ENCODE results near the gene ZNF143. TPM values are rescaled to one million over a fixed set of nuclear protein-coding genes. Genes with fewer than 3 reads are reported as not detected.
A peak's percentile ranks its signal among the peaks of the same experiment; 100 is the strongest.
"Not testable (repeated sequence)": the region's sequence is repeated elsewhere in the genome, so short reads cannot be mapped to it uniquely, and the experiment has no call there.

The ZNF143 gene
- total RNA-seq, 1 donor from 2014 or later = 22.7 TPM

DNA sequence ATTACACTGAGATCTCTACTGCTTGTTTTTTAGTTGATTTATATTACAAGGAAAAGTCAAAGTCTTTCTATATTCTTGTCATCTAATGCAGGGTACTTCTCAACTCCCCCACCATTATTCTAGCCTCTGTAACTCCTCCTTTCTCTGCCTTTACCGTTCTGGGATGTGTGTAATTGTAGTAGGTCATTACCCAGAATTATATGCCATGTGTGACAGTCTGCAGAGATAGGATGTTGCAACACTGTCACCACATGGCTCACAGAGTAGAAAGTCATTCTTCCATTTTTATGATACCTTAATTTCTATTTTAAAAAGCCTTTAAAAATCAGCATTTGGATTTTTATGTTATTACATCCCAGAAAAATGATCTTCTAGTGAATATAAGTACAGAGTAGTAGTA is 32.7 kb downstream of the ZNF143 start:
- intact Hi-C loops (cut with DNase I) = no loop called here
- ATAC-seq = no peak
- no peak for DNase-seq (ENCODE audit: missing footprints)

DNA sequence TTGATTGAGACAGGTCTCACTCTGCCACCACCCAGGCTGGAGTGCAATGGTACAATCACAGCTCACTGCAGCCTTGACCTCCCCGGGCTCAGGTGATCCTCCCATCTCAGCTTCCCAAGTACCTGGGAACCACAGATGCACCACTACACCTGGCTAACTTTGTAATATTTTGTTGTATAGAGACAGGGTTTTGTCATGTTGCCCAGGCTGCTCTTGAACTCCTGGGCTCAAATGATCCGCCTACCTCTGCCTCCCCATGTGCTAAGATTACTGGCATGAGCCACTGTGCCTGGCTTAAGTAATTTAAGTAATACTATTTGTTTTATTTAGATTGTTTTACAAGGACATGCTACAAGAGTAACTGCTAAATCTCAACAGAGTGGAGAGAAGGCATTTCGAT is 33.5 kb downstream of the ZNF143 start:
- DNase-seq (ENCODE audit: missing footprints) = no peak
- intact Hi-C loops (cut with DNase I) = no loop called here
- no peak for ATAC-seq

GRCh38 chr11:9495803-9496514 is 35.1 kb downstream of the ZNF143 start:
- ATAC-seq = no peak

GRCh38 chr11:9498457-9499078 is 37.8 kb downstream of the ZNF143 start:
- intact Hi-C loops (cut with DNase I) = no loop called here
- DNase-seq (ENCODE audit: missing footprints) = no peak
- ATAC-seq = no peak

More at GRCh38 chr11:9495803-9496514, 35.1 kb downstream of the ZNF143 start:
- intact Hi-C loops (cut with DNase I) = no loop called here
- no peak for DNase-seq (ENCODE audit: missing footprints)

GRCh38 chr11:9506489-9507276 is 45.9 kb downstream of the ZNF143 start:
- ATAC-seq (peak; percentile 81), DNase-seq (ENCODE audit: missing footprints) (no peak)
- intact Hi-C loops (cut with DNase I) = loop anchor here (10.0 kb wide), 1 partner anchor 342 kb away; no protein-coding TSS in a partner anchor

DNA sequence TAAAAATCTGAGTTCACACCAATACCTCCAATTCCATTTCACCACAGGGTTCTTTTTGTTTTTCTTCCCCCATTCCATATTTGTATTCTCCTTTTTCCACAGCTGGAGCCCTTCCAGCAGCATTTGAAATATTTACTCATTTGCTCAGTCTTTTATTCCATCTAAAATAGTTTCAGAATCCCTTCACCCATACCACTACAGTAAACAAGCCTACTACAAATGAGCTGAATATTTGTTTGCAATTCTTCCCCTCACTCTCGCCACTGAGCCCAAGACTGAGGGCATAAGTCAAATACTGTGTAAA is 46.4 kb downstream of the ZNF143 start:
- intact Hi-C loops (cut with DNase I) = loop anchor here (10.0 kb wide), 1 partner anchor 342 kb away; no protein-coding TSS in a partner anchor
- DNase-seq (ENCODE audit: missing footprints) = no peak
- no peak for ATAC-seq

GRCh38 chr11:9509041-9509440 is 48.2 kb downstream of the ZNF143 start:
- no peak for DNase-seq (ENCODE audit: missing footprints)
- intact Hi-C loops (cut with DNase I) = loop anchor here (10.0 kb wide), 1 partner anchor 344 kb away; no protein-coding TSS in a partner anchor
- ATAC-seq = no peak

GRCh38 chr11:9512370-9513019 is 51.7 kb downstream of the ZNF143 start:
- ATAC-seq (no peak), DNase-seq (ENCODE audit: missing footprints) (no peak)
- intact Hi-C loops (cut with DNase I) = no loop called here

DNA sequence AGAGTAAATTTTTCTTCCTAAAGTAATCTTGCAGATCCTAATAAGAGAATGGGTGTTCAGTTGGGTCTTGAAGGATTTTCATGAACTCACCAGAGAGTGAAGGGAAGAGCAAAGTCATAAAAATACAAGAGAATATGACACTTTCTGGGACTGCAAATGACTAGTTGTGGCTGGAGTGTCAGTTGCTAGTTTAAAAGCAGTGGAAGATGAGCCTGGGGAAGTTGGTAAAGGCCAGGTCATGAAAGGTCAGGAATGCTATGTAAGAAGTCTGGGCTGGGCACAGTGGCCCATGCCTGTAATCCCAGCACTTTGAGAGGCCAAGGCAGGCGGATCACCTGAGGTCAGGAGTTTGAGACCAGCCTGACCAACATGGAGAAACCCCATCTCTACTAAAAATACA is 53.8 kb downstream of the ZNF143 start:
- intact Hi-C loops (cut with DNase I); ATAC-seq; DNase-seq (ENCODE audit: missing footprints): not testable (repeated sequence)

GRCh38 chr11:9516113-9516512 is 55.3 kb downstream of the ZNF143 start:
- no peak for ATAC-seq
- DNase-seq (ENCODE audit: missing footprints) = no peak
- intact Hi-C loops (cut with DNase I) = no loop called here

DNA sequence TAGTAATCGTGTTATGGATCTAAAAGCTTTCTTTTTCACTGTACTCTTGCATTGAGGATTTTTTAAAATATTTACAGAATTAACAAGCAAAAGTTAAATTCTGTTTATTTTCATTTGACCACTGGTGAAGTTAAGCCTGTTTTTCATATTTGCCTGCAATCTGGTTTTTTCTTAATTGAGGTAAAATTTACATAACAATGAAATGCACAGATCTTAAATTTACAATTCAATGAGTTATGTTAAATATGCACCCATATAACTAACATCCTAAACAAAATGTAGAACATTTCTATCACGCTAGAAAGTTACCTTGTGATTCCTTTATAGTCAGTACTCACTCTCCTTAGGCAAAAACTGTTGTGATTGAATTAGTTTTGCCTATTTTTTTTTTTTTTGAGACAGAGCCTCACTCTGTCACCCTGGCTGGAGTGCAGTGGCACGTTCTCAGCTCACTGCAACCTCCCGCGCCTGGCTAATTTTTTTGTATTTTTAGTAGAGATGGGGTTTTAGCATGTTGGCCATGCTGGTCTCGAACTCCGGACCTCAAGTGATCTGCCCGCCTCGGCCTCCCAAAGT is 58.1 kb downstream of the ZNF143 start:
- no peak for DNase-seq (ENCODE audit: missing footprints)
- no peak for ATAC-seq
- intact Hi-C loops (cut with DNase I) = no loop called here

GRCh38 chr11:9524001-9524400 is 63.2 kb downstream of the ZNF143 start:
- ATAC-seq = no peak
- intact Hi-C loops (cut with DNase I) = no loop called here
- no peak for DNase-seq (ENCODE audit: missing footprints)

GRCh38 chr11:9525116-9525515 is 64.3 kb downstream of the ZNF143 start:
- intact Hi-C loops (cut with DNase I) = no loop called here
- no peak for ATAC-seq
- DNase-seq (ENCODE audit: missing footprints) = no peak

GRCh38 chr11:9527481-9528135 is 66.8 kb downstream of the ZNF143 start:
- intact Hi-C loops (cut with DNase I) = no loop called here
- DNase-seq (ENCODE audit: missing footprints) (no peak), ATAC-seq (no peak)

DNA sequence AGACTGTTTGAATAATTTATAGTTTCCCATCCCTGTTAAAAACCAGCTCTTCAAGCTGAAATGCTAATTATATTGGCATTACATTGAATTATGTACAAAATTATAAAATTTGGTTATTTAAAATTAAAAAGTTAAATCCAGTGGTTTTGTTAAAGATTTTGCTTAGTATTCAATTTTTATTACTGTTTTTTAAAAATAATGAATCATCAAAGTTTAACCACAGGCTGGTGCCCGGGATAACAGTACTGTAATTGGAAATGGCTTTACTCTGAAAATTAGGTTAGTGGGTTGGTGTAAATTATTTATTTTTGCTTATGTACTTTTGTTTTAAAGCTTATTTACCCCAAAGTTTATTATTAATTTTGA is 67.3 kb downstream of the ZNF143 start:
- intact Hi-C loops (cut with DNase I) = no loop called here
- ATAC-seq (no peak), DNase-seq (ENCODE audit: missing footprints) (no peak)

GRCh38 chr11:9528573-9529333 is 67.9 kb downstream of the ZNF143 start:
- intact Hi-C loops (cut with DNase I) = no loop called here
- DNase-seq (ENCODE audit: missing footprints) (no peak), ATAC-seq (no peak)

- DNase-seq (ENCODE audit: missing footprints) (no peak), ATAC-seq (peak; percentile 77)
- intact Hi-C loops (cut with DNase I) = no loop called here
Measured at GRCh38 chr11:9529334-9529650, 68.5 kb downstream of the ZNF143 start.

GRCh38 chr11:9530020-9530621 is 69.3 kb downstream of the ZNF143 start:
- DNase-seq (ENCODE audit: missing footprints) = no peak
- intact Hi-C loops (cut with DNase I) = loop anchor here (5.0 kb wide), 1 partner anchor 47 kb away; no protein-coding TSS in a partner anchor
- peak; percentile 14 for ATAC-seq

All from Right ventricle myocardium inferior (tissue), 1 donor.